ENCODE data around the gene COQ7. TPM values are rescaled to one million over a fixed set of nuclear protein-coding genes. Genes with fewer than 3 reads are reported as not detected.

The COQ7 gene
- total RNA-seq, 4 donors from 2014 or later: 15.1 to 36.2 (median 21.7) TPM

- ATAC-seq: no peak
- Histone ChIP-seq H3K9me3 (no peaks in the 10 kb centered on the region), H3K36me3 (peaks cover 3 to 38% of the 10 kb centered on the region in 2 donors), H3K27ac (no peak overlapping the region), H3K4me1 (peaks cover 21 to 25% of the 10 kb centered on the region in 2 donors), H3K4me3 (no peak overlapping the region), H3K27me3 (no peaks in the 10 kb centered on the region)
- intact Hi-C loops (cut with DNase I; ENCODE audit: low total_unique reads) (no loop called here), in situ Hi-C loops (cut with MboI; ENCODE audit: low sequenced_read_pairs in 4 of 4) (loop anchor here in 1 of 4 donors (10.0 kb wide), 1 partner anchor 93 kb away; the partner anchor contains the start of gene TMC7)
- TF ChIP-seq POLR2A (IDR thresholded peaks at IDR 0.05): no peak
- no peak for TF ChIP-seq CTCF (IDR thresholded peaks at IDR 0.05 in 4 of 5, conservative IDR thresholded peaks at IDR 0.05 in 1 of 5)
- no peak for DNase-seq
Observed at GRCh38 chr16:19077879-19078278, 10.5 kb downstream of the COQ7 start.

- peaks cover 0 to 23% of the 10 kb centered on the region in 2 donors for H3K36me3 ChIP-seq
- no peak for ATAC-seq
- intact Hi-C loops (cut with DNase I; ENCODE audit: low total_unique reads) (no loop called here), in situ Hi-C loops (cut with MboI; ENCODE audit: low sequenced_read_pairs in 4 of 4) (loop anchor here (5.0 to 10.0 kb wide), 4 partner anchors 91 to 431 kb away; no protein-coding TSS in a partner anchor)
- H3K4me3 ChIP-seq: no peak overlapping the region
- no peak for TF ChIP-seq POLR2A (IDR thresholded peaks at IDR 0.05)
- TF ChIP-seq CTCF (IDR thresholded peaks at IDR 0.05 in 4 of 5, conservative IDR thresholded peaks at IDR 0.05 in 1 of 5): no peak
- H3K27me3 ChIP-seq: no peaks in the 10 kb centered on the region
- H3K27ac ChIP-seq: no peak overlapping the region
- H3K9me3 ChIP-seq: no peaks in the 10 kb centered on the region
- DNase-seq: no peak
- H3K4me1 ChIP-seq: peaks cover 7 to 8% of the 10 kb centered on the region in 2 donors
Observed at GRCh38 chr16:19083670-19084069, 16.3 kb downstream of the COQ7 start.

GRCh38 chr16:19084139-19084538, 16.7 kb downstream of the COQ7 start:
- DNase-seq (no peak), ATAC-seq (no peak)
- H3K36me3 ChIP-seq: peaks cover 0 to 18% of the 10 kb centered on the region in 2 donors
- H3K27me3 ChIP-seq: no peaks in the 10 kb centered on the region
- intact Hi-C loops (cut with DNase I; ENCODE audit: low total_unique reads): no loop called here
- H3K4me3 ChIP-seq: no peak overlapping the region
- in situ Hi-C loops (cut with MboI; ENCODE audit: low sequenced_read_pairs in 4 of 4): loop anchor here (5.0 to 10.0 kb wide), 4 partner anchors 91 to 431 kb away; no protein-coding TSS in a partner anchor
- peaks cover 7 to 8% of the 10 kb centered on the region in 2 donors for H3K4me1 ChIP-seq
- no peak overlapping the region for H3K27ac ChIP-seq
- H3K9me3 ChIP-seq: no peaks in the 10 kb centered on the region
- TF ChIP-seq POLR2A (IDR thresholded peaks at IDR 0.05): no peak
- no peak for TF ChIP-seq CTCF (IDR thresholded peaks at IDR 0.05 in 4 of 5, conservative IDR thresholded peaks at IDR 0.05 in 1 of 5)

GRCh38 chr16:19084879-19085278, 17.5 kb downstream of the COQ7 start:
- ATAC-seq (no peak), DNase-seq (no peak)
- TF ChIP-seq CTCF (IDR thresholded peaks at IDR 0.05 in 4 of 5, conservative IDR thresholded peaks at IDR 0.05 in 1 of 5) (no peak), POLR2A (IDR thresholded peaks at IDR 0.05) (no peak)
- H3K4me3 ChIP-seq: no peak overlapping the region
- H3K27ac ChIP-seq: no peak overlapping the region
- no peaks in the 10 kb centered on the region for H3K27me3 ChIP-seq
- in situ Hi-C loops (cut with MboI; ENCODE audit: low sequenced_read_pairs in 4 of 4): loop anchor here (5.0 to 10.0 kb wide), 5 partner anchors 90 to 430 kb away; no protein-coding TSS in a partner anchor
- no peaks in the 10 kb centered on the region for H3K9me3 ChIP-seq
- intact Hi-C loops (cut with DNase I; ENCODE audit: low total_unique reads): no loop called here
- peaks cover 7 to 8% of the 10 kb centered on the region in 2 donors for H3K4me1 ChIP-seq
- H3K36me3 ChIP-seq: peaks cover 0 to 10% of the 10 kb centered on the region in 2 donors

Data from gastrocnemius medialis (tissue), 4 donors.